CD4-positive, alpha-beta T cell (primary cell): Measurements from ENCODE around the gene NRTN. TPM values are rescaled to one million over a fixed set of nuclear protein-coding genes. Genes with fewer than 3 reads are reported as not detected.

Experiments used
- ATAC-seq: fragments of 200-7000 bp; cut with Tn5 transposase; one replicate; pipeline ENCODE4 v1.10.0; 2022; ENCODE audit warnings: mild to moderate bottlenecking; ENCODE audit not compliant: poor library complexity
- CTCF ChIA-PET: fragments of 350-600 bp; sonication (Branson Sonifier 250); formaldehyde crosslinking; loops from one replicate; lab custom pipeline; 2021; ENCODE audit warnings: antibody characterized with exemption, inconsistent platforms; lab: Charles Lee
- POLR2A ChIA-PET: fragments of 350-600 bp; sonication (Branson Sonifier 250); formaldehyde crosslinking; loops from one replicate; lab custom pipeline; 2021; ENCODE audit warnings: antibody characterized with exemption, inconsistent platforms; lab: Charles Lee
- DNase-seq, 14 experiments: peaks; one replicate each; pipeline ENCODE4 v3.0.0-alpha.2; 2013 to 2020; ENCODE audit warnings: mixed read lengths in 2 of 14
- H3K27ac ChIP-seq, 2 donors: one replicate each; pipeline versions ENCODE4 v1.5.1 to v1.7.0; 2013; ENCODE audit warnings: low read length in 2 of 2, low read depth in 1 of 2, mild to moderate bottlenecking in 1 of 2
- H3K27me3 ChIP-seq, 2 experiments: 1 replicate in 1 of 2; 2 replicates in 1 of 2; pipeline versions ENCODE4 v1.6.1 to v1.7.0; 2013; ENCODE audit warnings: low read length in 2 of 2, control low read depth in 1 of 2, mild to moderate bottlenecking in 1 of 2, moderate library complexity in 1 of 2; ENCODE audit not compliant: insufficient read depth in 2 of 2, control insufficient read depth in 1 of 2
- H3K36me3 ChIP-seq: one replicate; pipeline ENCODE4 v1.6.1; 2013; ENCODE audit warnings: low read length, control low read depth; ENCODE audit not compliant: insufficient read depth
- H3K4me1 ChIP-seq: one replicate; pipeline ENCODE4 v1.6.1; 2013; ENCODE audit warnings: low read length, control low read depth; ENCODE audit not compliant: insufficient read depth
- H3K4me3 ChIP-seq: one replicate; pipeline ENCODE4 v1.5.1; 2013; ENCODE audit warnings: mild to moderate bottlenecking, low read length, moderate library complexity
- H3K9me3 ChIP-seq, 2 experiments: 1 replicate in 1 of 2; 2 replicates in 1 of 2; pipeline versions ENCODE4 v1.6.1 to v1.7.0; 2013; ENCODE audit warnings: low read length in 2 of 2, mild to moderate bottlenecking in 2 of 2, control low read depth in 1 of 2, moderate library complexity in 1 of 2; ENCODE audit not compliant: control insufficient read depth in 1 of 2, insufficient read depth in 1 of 2
- H3K27ac Mint-ChIP-seq: one replicate; pipeline ENCODE4 v1.8.0; 2020; ENCODE audit warnings: mixed read lengths
- H3K27me3 Mint-ChIP-seq: one replicate; pipeline ENCODE4 v1.8.0; 2021; ENCODE audit warnings: mixed read lengths
- H3K36me3 Mint-ChIP-seq: one replicate; pipeline ENCODE4 v1.8.0; 2021; ENCODE audit warnings: low read depth, mixed read lengths
- H3K4me1 Mint-ChIP-seq: one replicate; pipeline ENCODE4 v1.8.0; 2021; ENCODE audit warnings: low read depth, mixed read lengths
- H3K4me3 Mint-ChIP-seq: one replicate; pipeline ENCODE4 v1.8.0; 2020; ENCODE audit warnings: mild to moderate bottlenecking, mixed read lengths
- H3K9me3 Mint-ChIP-seq: one replicate; pipeline ENCODE4 v1.8.0; 2020; ENCODE audit warnings: mixed read lengths
- CTCF ChIP-seq: fragments of 200-600 bp; IDR thresholded peaks from one replicate; pipeline ENCODE4 v1.8.0; 2022; ENCODE audit warnings: antibody characterized with exemption, mild to moderate bottlenecking
- intact Hi-C, 2 experiments: fragments of 100-400 bp; cut with DNase I in 1 of 2; cut with micrococcal nuclease in 1 of 2; formaldehyde crosslinking; loops; one replicate each; pipeline versions ENCODE4 v1.15.1 to v1.9.0; 2023 to 2025; cut with DNase I, micrococcal nuclease
- total RNA-seq, 174 experiments: library from RNA in 2 of 174; stranded (reverse) in 2 of 174; gene quantifications; one replicate each; pipeline ENCODE4 v1.2.3 and lab custom pipeline; 2021 to 2026

The NRTN gene
- total RNA-seq, 2 experiments from 2014 or later, result 1.5 to 1.6 TPM

GRCh38 chr19:5857203-5858081 is 52.6 kb downstream of the NRTN start:
- intact Hi-C loops, result no loop called here
- Histone ChIP-seq H3K27ac (no peak overlapping the region), H3K4me3 (no peak overlapping the region), H3K27me3 (no peaks in the 10 kb centered on the region), H3K9me3 (no peaks in the 10 kb centered on the region), H3K36me3 (no peaks in the 10 kb centered on the region), H3K4me1 (no peaks in the 10 kb centered on the region)
- Mint-ChIP-seq H3K27ac (no peak overlapping the region), H3K27me3 (peaks cover 7% of the 10 kb centered on the region), H3K36me3 (no peaks in the 10 kb centered on the region), H3K4me1 (no peaks in the 10 kb centered on the region), H3K4me3 (no peak overlapping the region), H3K9me3 (no peaks in the 10 kb centered on the region)
- no peak for TF ChIP-seq CTCF
- no peak for ATAC-seq
- DNase-seq, result no peak
- CTCF ChIA-PET, result no interaction called here
- POLR2A ChIA-PET, result no interaction called here

GRCh38 chr19:5863030-5863665 is 58.3 kb downstream of the NRTN start:
- Histone ChIP-seq H3K4me3 (no peak overlapping the region), H3K4me1 (no peaks in the 10 kb centered on the region), H3K27ac (no peak overlapping the region), H3K9me3 (no peaks in the 10 kb centered on the region), H3K36me3 (no peaks in the 10 kb centered on the region), H3K27me3 (no peaks in the 10 kb centered on the region)
- H3K4me1 Mint-ChIP-seq, result no peaks in the 10 kb centered on the region
- CTCF ChIA-PET, result no interaction called here
- peaks cover 12% of the 10 kb centered on the region for H3K27me3 Mint-ChIP-seq
- no peak for DNase-seq
- ATAC-seq, result no peak
- no peak overlapping the region for H3K27ac Mint-ChIP-seq
- no peak overlapping the region for H3K4me3 Mint-ChIP-seq
- POLR2A ChIA-PET, result no interaction called here
- no peak for TF ChIP-seq CTCF
- H3K9me3 Mint-ChIP-seq, result no peaks in the 10 kb centered on the region
- no peaks in the 10 kb centered on the region for H3K36me3 Mint-ChIP-seq
- intact Hi-C loops, result no loop called here

- CTCF ChIA-PET, result no interaction called here
- ATAC-seq, result no peak
- Mint-ChIP-seq H3K9me3 (no peaks in the 10 kb centered on the region), H3K27me3 (peaks cover 12% of the 10 kb centered on the region), H3K4me3 (no peak overlapping the region), H3K36me3 (no peaks in the 10 kb centered on the region), H3K27ac (no peak overlapping the region), H3K4me1 (no peaks in the 10 kb centered on the region)
- Histone ChIP-seq H3K36me3 (no peaks in the 10 kb centered on the region), H3K4me1 (no peaks in the 10 kb centered on the region), H3K27ac (no peak overlapping the region), H3K9me3 (no peaks in the 10 kb centered on the region), H3K27me3 (no peaks in the 10 kb centered on the region), H3K4me3 (no peak overlapping the region)
- TF ChIP-seq CTCF, result no peak
- POLR2A ChIA-PET, result no interaction called here
- DNase-seq, result no peak
- intact Hi-C loops, result no loop called here
Observed at GRCh38 chr19:5864013-5864720, 59.3 kb downstream of the NRTN start.
